GM19023 (cell line): Measurements from ENCODE around the gene ACTRT3.

ENCODE experiments used
- ATAC-seq: cut with Tn5 transposase; IDR thresholded peaks from one replicate; pipeline ENCODE4 v1.9.1; 2021; ENCODE audit warnings: mild to moderate bottlenecking, moderate library complexity; ENCODE audit not compliant: unreplicated experiment

The ACTRT3 gene

GRCh38 chr3:169769287-169770181 is at the start of gene ACTRT3:
TSS of gene ACTRT3 (minus strand) at chr3:169769561. CDS start at chr3:169769520, 41 bp downstream.
- ATAC-seq: peak; percentile 14

DNA sequence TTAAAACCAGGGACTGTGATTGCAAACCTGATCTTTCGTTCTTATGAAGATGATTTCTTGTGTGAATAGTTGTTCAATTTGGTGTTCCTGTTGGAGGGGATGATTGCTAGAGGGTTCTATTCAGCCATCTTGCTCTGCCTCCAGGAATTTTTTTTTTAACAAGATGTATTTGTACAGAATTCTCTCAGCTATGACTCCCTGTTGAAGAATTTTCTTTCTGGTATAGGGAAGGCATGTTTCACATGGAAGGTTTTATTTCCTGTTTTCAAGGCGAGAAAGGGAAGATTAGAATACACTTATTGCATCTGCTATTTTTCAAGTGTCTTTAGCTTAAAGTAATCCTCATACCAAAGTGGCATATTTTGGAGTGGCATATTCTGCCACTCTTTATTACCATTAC is 49.0 kb upstream of the ACTRT3 start:
- ATAC-seq: no peak

- no peak for ATAC-seq
Measured at GRCh38 chr3:169815590-169816150, 46.3 kb upstream of the ACTRT3 start.

DNA sequence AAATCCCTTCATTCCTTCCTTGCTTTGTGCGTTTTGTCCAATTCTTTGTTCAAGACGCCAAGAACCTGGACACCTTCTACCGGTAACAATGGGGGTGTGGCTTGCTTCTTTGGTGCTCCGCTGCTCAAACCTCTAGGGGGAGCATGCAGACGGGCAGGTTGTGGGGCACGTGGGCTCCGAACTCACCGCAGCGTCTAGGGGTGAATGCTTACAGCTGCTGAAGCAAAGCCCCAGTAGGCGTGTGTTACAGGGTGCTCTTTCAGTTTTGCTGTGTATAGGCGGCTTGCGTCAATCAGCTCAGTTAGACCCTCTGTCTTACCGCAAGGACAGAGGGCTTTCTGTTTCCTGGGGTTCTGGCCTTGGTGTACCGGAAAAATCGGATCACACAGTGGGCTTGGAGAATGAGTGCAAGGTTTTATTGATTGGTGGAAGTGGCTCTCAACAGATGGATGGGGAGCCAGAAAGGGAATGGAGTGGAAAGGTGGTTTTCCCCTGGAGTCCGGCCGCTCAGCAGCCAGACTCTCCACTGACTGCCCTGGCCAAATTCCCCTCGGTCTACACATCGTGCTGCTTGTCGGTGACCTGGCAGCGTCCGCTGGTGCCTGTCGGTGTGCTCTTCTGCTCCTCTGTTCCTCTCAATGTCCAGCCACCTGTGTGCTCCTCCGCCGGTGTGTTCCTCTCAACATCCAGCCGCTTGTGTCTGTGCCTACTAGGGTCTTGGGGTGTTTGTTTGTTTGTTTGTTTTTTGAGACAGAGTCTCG is 44.6 kb upstream of the ACTRT3 start:
- peak; percentile 88 for ATAC-seq

DNA sequence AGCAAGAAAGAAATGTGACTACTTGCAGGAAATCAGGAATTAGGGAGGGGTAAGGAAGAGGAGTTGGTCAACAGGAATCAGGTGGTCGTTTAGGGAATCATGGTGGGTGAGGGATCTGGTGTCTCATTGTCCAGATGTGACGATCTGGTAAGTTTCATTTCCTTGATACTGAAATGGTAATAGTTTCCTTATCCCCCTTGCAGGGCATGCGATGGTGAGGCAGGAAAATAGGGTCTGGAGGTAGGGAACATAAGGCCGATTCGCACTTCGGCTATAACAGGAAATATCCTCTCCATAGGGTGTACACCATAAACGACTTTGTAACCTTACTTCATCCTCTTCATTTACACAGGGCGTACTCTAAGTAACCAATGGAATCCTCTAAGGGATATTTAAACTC is 43.9 kb upstream of the ACTRT3 start:
- ATAC-seq: no peak

GRCh38 chr3:169812332-169813235 is 43.2 kb upstream of the ACTRT3 start, which contains the start of the genes LRRC34 and LRRIQ4:
TSS of gene LRRC34 (minus strand) at chr3:169812904. CDS start at chr3:169812548, 356 bp downstream.
TSS of gene LRRIQ4 (plus strand) at chr3:169812870. CDS start at chr3:169821922, 9,052 bp downstream.
- peak; percentile 68 for ATAC-seq

DNA sequence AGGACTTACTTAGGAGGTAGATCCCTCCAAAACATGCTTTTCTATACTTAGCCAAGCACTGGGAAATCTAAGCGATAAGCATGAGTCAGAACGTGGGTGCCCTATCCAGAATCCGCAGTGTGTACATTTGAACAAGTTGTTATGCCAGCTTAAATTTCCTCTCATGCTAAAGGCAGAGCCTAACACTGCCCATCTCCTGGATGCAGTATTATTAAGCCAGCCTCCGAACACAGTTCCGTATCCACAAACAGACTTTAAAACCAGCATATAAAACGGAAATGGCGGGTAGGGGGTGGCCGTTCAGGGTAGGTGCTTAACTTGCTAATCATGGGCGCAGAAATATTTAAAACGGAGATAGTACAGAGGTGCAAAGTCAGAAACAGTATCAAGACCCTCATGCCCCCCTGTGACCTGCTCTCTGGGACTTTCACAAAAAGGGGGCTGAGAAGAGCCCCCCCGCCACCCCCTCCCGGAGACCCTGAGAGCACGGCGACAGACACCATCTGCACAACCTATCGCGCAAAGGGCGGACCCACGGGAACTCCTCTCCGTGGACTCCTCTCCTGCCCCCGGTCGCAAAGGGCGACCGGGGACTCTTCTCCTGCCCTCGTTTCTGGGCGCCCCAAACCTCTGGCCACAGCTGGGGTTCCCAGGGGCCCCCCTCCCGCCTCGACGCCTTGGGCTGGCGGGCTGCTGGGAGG is 42.4 kb upstream of the ACTRT3 start:
- peak; percentile 16 for ATAC-seq

GRCh38 chr3:169809230-169809795 is 40.0 kb upstream of the ACTRT3 start:
- ATAC-seq: no peak

- ATAC-seq: no peak
Measured at GRCh38 chr3:169804681-169805080, 35.3 kb upstream of the ACTRT3 start.

- no peak for ATAC-seq
Measured at GRCh38 chr3:169792359-169792758, 23.0 kb upstream of the ACTRT3 start.

GRCh38 chr3:169790687-169791429 is 21.5 kb upstream of the ACTRT3 start:
- no peak for ATAC-seq

GRCh38 chr3:169790219-169790618 is 20.9 kb upstream of the ACTRT3 start:
- no peak for ATAC-seq

- no peak for ATAC-seq
Measured at GRCh38 chr3:169787791-169788190, 18.4 kb upstream of the ACTRT3 start.

GRCh38 chr3:169787120-169787519 is 17.8 kb upstream of the ACTRT3 start:
- ATAC-seq: no peak

- no peak for ATAC-seq
Measured at GRCh38 chr3:169781209-169781855, 12.0 kb upstream of the ACTRT3 start.

DNA sequence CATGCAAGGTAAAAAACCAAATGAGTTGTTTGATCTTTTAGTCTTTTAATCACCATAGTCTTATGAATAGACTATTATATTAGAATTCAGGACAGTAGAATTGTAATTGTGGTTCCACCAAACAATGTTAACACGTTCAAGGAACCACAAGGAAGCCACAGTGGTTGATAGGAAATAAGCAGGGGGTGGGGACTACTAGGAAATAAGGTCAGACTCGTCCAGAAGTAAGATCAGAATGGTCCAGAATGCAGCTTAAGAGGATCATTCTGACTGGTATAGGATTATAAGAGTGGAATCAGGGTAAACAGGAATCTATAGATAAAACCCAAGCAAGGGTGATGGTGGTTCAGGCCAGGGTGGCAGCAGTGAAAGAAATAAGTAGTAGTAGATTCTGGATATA is 11.4 kb upstream of the ACTRT3 start:
- ATAC-seq: no peak

DNA sequence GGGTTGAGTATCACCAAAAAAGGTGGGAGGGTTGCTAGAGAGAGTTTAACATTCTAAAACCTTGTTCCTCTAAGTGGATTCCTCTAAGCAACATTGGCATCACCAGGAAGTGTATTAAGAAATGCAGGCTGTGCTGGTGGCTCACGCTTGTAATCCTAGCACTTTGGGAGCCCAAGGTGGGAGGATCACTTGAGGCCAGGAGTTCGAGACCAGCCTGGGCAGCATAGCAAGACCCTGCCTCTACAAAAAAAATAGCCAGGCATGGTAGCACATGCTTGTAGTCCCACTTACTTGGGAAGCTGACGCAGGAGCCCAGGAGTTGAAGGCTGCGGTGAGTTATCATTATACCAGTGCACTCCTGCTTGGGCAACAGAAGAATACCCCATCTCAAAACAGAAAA is 8.5 kb upstream of the ACTRT3 start:
- no peak for ATAC-seq

- ATAC-seq: no peak
Measured at GRCh38 chr3:169774186-169774585, 4.8 kb upstream of the ACTRT3 start.
